ENCODE results near the gene FTSJ3.

DNA sequence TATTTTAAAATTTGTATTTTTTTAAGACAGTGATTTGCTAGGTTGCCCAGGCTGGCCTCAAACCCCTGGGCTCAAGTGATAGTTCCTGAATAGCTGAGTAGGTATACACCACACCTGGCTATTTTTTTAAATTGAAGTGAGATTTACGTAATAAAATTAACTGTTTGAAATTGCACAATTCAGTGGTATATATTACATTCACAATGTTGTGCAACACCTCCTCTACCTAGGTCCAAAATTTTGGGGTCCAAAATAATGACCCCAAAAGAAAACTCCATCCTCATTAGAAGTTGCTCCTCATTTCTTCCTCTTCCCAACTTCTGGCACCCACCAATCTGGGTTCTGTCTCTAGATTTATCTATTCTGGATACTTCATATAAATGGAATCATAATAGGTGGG, 18.0 kb upstream of the FTSJ3 start:
- no peak for TF ChIP-seq POLR2AphosphoS5 (IDR thresholded peaks at IDR 0.05; ENCODE audit: borderline replicate concordance, low read depth, low read length)
- no peak for TF ChIP-seq EZH2 (IDR thresholded peaks at IDR 0.05)
- no peak for TF ChIP-seq FOXP2 (optimal IDR thresholded peaks at IDR 0.05; ENCODE audit: control extremely low read depth, extremely low read length, insufficient read depth)
